Vagina (tissue), 2 donors: ENCODE results near the gene PHOX2B. TPM values are rescaled to one million over a fixed set of nuclear protein-coding genes. Genes with fewer than 3 reads are reported as not detected.
"Not testable (repeated sequence)": the region's sequence is repeated elsewhere in the genome, so short reads cannot be mapped to it uniquely, and the experiment has no call there.

Source experiments
- DNase-seq, 2 donors: peaks; one replicate each; pipeline ENCODE4 v3.0.0-alpha.2; 2017; ENCODE audit errors: extremely low spot score in 2 of 2
- H3K27ac ChIP-seq: fragments of 200-600 bp; sonication (generic); one replicate; pipeline ENCODE4 v1.5.1; 2019
- H3K27me3 ChIP-seq: fragments of 200-600 bp; sonication (generic); one replicate; pipeline ENCODE4 v1.5.1; 2019
- H3K36me3 ChIP-seq, 2 donors: fragments of 200-600 bp; sonication (generic); one replicate each; pipeline ENCODE4 v1.5.1; 2017 to 2019
- H3K4me1 ChIP-seq: fragments of 200-600 bp; sonication (generic); one replicate; pipeline ENCODE4 v1.5.1; 2019
- H3K4me3 ChIP-seq, 2 donors: fragments of 200-600 bp; sonication (generic); 1 replicate in 1 of 2; 2 replicates in 1 of 2; pipeline ENCODE4 v1.5.1; 2016 to 2019
- H3K9me3 ChIP-seq: fragments of 200-600 bp; sonication (generic); one replicate; pipeline ENCODE4 v1.5.1; 2019
- CTCF ChIP-seq, 3 experiments: fragments of 450-650 bp in 2 of 3; fragments of 200-600 bp in 1 of 3; sonication (generic) in 1 of 3; IDR thresholded peaks; one replicate each; pipeline ENCODE4 v1.5.1; 2017 to 2019; ENCODE audit warnings: antibody characterized with exemption in 3 of 3, mild to moderate bottlenecking in 2 of 3, moderate library complexity in 2 of 3
- POLR2A ChIP-seq, 2 donors: fragments of 450-650 bp; IDR thresholded peaks; one replicate each; pipeline ENCODE4 v1.6.1; 2017; ENCODE audit warnings: antibody characterized with exemption in 2 of 2, mild to moderate bottlenecking in 2 of 2, moderate library complexity in 2 of 2
- POLR2AphosphoS5 ChIP-seq, 2 donors: sonication (generic); formaldehyde crosslinking; IDR thresholded peaks; one replicate each; pipeline ENCODE4 v1.9.0; 2017; ENCODE audit warnings: antibody characterized with exemption in 2 of 2, mild to moderate bottlenecking in 2 of 2, low read depth in 1 of 2; ENCODE audit not compliant: insufficient read depth in 1 of 2
- intact Hi-C: fragments of 100-400 bp; cut with DNase I; formaldehyde crosslinking; loops from one replicate; pipeline ENCODE4 v1.15.1; 2023
- total RNA-seq: library from RNA; depleted of rRNA; stranded (reverse); fragments of >200 nt; gene quantifications from one replicate; pipeline ENCODE4 v1.2.3, GENCODE V29; 2016

PHOX2B gene
- total RNA-seq, 1 donor from 2014 or later = 0.49 TPM

GRCh38 chr4:41712425-41712824 is 36.1 kb downstream of the PHOX2B start:
- H3K4me1 ChIP-seq = no peaks in the 10 kb centered on the region
- H3K27me3 ChIP-seq = no peaks in the 10 kb centered on the region
- no peaks in the 10 kb centered on the region for H3K9me3 ChIP-seq
- H3K36me3 ChIP-seq = no peaks in the 10 kb centered on the region
- TF ChIP-seq CTCF (IDR thresholded peaks at IDR 0.05) (no peak), POLR2A (IDR thresholded peaks at IDR 0.05) (no peak), POLR2AphosphoS5 (IDR thresholded peaks at IDR 0.05; ENCODE audit: insufficient read depth in 1 of 2, low read depth in 1 of 2) (no peak)
- H3K4me3 ChIP-seq = no peak overlapping the region
- no peak for DNase-seq
- H3K27ac ChIP-seq = no peak overlapping the region
- intact Hi-C loops = no loop called here

- H3K9me3 ChIP-seq, intact Hi-C loops, H3K4me1 ChIP-seq, H3K4me3 ChIP-seq, H3K36me3 ChIP-seq, H3K27ac ChIP-seq, H3K27me3 ChIP-seq, DNase-seq: not testable (repeated sequence)
Measured at GRCh38 chr4:41711654-41712053, 36.9 kb downstream of the PHOX2B start.

GRCh38 chr4:41709844-41710481 is 38.6 kb downstream of the PHOX2B start:
- Histone ChIP-seq H3K4me3 (no peak overlapping the region), H3K36me3 (no peaks in the 10 kb centered on the region), H3K27ac (no peak overlapping the region), H3K27me3 (no peaks in the 10 kb centered on the region), H3K4me1 (no peaks in the 10 kb centered on the region), H3K9me3 (no peaks in the 10 kb centered on the region)
- no peak for DNase-seq
- TF ChIP-seq POLR2AphosphoS5 (IDR thresholded peaks at IDR 0.05; ENCODE audit: insufficient read depth in 1 of 2, low read depth in 1 of 2) = no peak
- no peak for TF ChIP-seq POLR2A (IDR thresholded peaks at IDR 0.05)
- TF ChIP-seq CTCF (IDR thresholded peaks at IDR 0.05) = no peak
- intact Hi-C loops = no loop called here

GRCh38 chr4:41703785-41704184 is 44.7 kb downstream of the PHOX2B start:
- Histone ChIP-seq H3K27me3 (no peaks in the 10 kb centered on the region), H3K27ac (no peak overlapping the region), H3K4me3 (no peak overlapping the region), H3K9me3 (no peaks in the 10 kb centered on the region), H3K36me3 (no peaks in the 10 kb centered on the region), H3K4me1 (no peaks in the 10 kb centered on the region)
- intact Hi-C loops = no loop called here
- DNase-seq = no peak
- no peak for TF ChIP-seq CTCF (IDR thresholded peaks at IDR 0.05)

- TF ChIP-seq CTCF (IDR thresholded peaks at IDR 0.05) (no peak), POLR2A (IDR thresholded peaks at IDR 0.05) (no peak), POLR2AphosphoS5 (IDR thresholded peaks at IDR 0.05; ENCODE audit: insufficient read depth in 1 of 2, low read depth in 1 of 2) (no peak)
- Histone ChIP-seq H3K9me3 (no peaks in the 10 kb centered on the region), H3K4me1 (no peaks in the 10 kb centered on the region), H3K27me3 (no peaks in the 10 kb centered on the region), H3K4me3 (no peak overlapping the region), H3K36me3 (no peaks in the 10 kb centered on the region), H3K27ac (no peak overlapping the region)
- no peak for DNase-seq
- intact Hi-C loops = no loop called here
Measured at GRCh38 chr4:41702770-41703169, 45.8 kb downstream of the PHOX2B start.
